GM19328 (cell line): ENCODE data around the gene OTP.

Experiments used
- ATAC-seq: cut with Tn5 transposase; IDR thresholded peaks from one replicate; pipeline ENCODE4 v1.9.1; 2021; ENCODE audit warnings: mild to moderate bottlenecking, moderate library complexity; ENCODE audit not compliant: unreplicated experiment

The OTP gene

GRCh38 chr5:77637998-77638762 lies at the start of gene OTP:
OTP (minus strand) TSS chr5:77638713; CDS start chr5:77638549, 164 bp downstream.
- no peak for ATAC-seq

DNA sequence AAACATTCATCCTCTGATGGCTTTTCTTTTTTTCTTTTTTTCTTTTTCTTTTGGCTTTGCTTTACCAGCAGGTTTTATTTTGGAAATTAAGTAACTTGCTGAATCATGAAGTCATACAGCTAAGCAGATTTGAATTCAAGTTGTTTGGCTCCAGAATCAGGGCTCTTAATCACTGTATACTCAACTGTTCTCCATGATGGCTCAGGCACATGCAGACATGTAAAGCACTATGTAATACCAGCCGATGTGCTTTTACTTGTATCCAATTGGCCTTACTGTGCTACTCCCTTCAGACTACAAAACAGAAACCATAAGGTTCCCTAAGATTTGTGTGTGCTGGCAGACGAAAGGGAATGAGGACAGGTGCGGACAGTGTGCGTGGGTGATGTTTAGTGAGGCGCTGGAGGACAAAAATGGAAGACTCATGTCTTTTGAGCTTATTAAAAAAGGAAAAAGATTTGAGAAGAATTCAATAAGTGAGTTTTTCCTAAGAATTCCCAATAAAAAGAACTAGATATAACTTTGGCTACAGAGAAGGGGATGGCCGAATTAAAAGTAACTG lies 44.7 kb upstream of the OTP start:
- no peak for ATAC-seq

- ATAC-seq: no peak
Observed at GRCh38 chr5:77670526-77670925, 32.0 kb upstream of the OTP start.

DNA sequence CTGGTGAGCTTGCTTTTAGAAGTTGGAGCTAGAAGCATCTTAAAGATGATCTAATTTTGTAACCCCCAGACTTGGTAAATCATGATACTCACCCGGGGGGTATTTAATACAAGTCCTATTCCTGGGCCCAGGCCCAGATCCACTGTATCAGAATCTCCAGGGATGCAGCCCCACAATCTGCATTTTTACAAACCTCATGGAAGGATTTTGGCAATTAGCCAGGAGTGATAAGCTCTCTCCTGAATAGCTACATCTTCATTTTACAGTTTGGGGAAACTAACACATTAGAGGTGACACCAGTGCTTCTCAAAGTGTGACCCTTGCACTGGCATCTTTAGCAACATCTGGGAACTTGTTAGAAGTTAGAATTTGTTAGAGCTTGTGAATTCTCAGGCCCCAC lies 31.2 kb upstream of the OTP start:
- no peak for ATAC-seq

- ATAC-seq: no peak
Observed at GRCh38 chr5:77663090-77663863, 24.8 kb upstream of the OTP start.

DNA sequence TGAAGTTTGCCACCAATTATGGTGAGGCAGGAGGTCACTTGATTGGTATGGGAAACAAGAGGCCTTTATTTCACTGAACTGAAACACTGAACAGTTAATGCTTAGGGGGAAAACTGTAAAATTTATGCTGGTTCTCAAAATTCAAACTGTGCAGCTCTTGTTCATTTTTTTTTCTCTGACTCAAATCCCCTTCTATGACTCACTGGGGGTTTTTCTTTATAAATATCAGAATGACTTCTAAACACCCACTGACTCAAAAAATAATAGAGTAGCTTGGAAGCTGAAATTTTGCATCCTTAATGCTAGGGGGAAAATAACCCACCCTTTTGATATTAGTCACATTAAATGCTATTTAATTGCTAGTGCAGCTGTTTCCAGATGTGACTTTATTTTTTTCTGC lies 24.1 kb upstream of the OTP start:
- no peak for ATAC-seq

DNA sequence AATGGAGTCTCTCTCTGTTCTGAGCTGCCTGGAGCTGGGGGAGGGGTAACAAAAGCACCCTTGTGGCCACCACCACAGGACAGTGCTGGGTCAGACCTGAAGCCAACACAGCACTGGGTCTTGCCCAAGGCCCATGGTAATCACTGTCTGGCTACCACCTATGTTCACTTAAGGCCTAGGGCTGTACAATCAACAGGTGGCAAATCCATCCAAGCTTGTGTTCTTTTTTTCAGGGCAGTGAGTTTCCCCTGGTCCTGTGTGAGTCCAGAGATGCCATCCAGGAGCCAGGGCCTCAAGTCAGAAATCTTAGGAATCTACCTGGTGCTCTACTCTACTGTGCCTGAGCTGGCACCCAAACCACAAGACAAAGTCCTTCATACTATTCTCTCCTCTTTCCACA lies 20.1 kb upstream of the OTP start:
- ATAC-seq: no peak

GRCh38 chr5:77651343-77651742 lies 12.8 kb upstream of the OTP start:
- ATAC-seq: no peak

DNA sequence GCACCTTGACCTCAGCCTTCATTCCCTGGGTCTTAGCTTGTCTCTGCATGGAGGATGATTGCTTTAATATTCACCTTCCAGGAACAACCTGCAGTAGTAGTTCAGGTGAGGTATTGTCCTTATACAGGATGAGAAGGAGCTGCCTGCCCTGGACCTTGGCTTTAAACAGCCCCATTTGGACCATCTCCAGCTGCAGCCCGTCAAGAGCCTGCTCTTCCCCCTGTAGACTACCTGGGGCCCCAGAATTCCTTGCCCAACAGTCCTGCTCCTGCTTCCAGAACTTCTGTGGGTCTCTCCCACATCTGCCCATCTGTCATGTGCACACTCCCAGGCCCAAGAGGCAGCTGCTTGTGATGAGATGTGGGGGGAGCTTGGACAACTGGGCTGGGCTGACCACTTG lies 12.2 kb upstream of the OTP start:
- ATAC-seq: no peak

DNA sequence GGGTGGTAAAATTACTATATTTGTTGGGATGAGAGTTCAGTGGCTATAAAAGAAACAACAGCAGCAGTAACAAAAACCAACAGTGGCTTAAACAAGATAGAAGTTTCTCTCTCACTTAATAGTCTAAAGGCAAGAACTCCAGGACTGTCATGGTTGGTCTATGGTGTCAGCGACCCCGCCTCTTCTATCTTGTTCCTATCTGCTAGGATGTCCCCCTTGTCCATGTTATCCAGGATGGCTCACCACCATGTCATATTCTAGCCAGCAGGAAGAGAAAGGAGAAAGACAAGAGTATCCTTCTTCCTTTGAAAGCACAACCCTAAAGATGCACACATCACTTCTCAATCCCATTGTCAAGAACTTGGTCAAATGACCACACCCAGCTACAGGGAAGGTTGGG lies 11.3 kb upstream of the OTP start:
- ATAC-seq: no peak

GRCh38 chr5:77645995-77646639 lies 7.6 kb upstream of the OTP start:
- no peak for ATAC-seq

DNA sequence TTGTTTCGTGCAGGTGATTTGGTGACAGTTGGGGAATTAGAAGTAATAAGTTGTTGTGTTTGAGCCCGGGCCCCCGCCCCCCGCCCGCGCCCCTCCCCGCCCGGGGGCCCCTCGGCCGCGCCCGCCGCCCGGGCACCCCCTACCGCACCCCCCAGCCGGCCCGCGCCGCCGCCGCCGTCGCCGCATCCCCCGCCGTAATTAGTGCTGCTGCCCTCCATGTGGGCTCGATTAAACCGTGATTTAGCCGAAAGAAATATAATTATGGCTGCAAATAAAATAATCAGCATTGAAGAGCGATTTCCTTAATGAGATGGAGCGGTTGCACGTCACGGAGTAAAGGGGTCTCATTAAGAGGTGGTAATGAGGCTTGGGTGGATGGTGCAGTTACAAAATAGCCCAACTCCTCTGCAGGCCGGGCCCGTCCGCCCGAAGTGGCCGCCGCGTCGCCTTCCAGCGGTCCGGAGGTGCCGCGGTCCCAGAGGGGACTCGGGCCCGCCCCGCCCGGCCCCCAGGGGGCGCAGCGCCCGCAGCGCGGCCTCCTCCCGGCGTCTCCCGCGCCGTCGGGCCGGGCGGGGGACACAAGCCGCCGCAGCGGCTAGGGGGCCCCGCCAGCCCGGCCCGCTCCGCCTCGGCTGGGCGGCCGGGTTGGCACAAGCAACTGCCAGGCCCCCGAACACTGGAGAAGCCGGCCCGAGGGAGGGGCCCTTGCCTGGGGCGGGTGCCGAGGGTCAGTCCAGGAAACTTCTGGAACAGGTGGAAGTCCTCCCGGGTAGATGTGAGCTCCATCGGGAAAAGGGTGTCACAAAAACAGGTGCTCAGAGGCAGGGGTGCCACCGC lies 6.9 kb upstream of the OTP start:
- no peak for ATAC-seq

DNA sequence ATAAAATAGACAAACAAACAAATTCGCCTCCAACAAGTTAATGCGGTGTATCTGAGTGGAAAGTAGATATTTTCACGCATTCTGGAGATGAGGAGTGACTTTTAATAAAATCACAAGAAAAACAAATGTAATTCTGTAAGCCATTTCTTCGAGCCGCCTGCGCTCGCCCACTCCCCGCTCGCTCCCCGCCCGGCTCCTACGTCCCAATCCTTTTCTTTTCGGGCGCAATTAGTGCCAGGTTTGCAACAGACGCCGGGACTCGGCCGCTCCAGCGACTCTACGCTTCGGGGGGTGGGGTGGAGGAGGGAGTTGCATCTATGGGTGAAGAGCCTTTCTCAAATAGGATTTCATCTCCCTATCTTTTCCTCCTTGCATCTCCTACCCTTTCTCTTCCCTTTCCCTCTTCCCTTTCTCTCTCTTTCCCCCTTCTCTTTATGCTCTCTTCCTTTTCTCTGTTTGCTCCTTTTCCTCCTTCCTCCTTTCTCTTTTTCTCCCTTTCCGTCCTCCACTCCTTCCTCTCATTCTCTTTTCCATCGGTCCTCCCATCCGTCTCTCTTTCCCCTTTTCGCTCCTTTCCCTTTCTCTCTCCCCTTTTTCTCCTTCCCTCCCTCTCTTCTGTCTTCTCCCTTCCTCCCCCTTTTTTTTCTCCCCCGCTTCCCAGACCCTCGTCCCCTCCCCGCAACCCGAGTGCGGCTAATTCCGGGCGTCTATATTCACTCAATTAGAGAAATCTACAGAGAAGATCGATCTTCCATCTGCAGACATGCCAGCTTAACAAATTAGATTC lies 6.1 kb upstream of the OTP start:
- ATAC-seq: no peak

GRCh38 chr5:77643654-77644370 lies 5.3 kb upstream of the OTP start:
- ATAC-seq: no peak

GRCh38 chr5:77642738-77643653 lies 4.5 kb upstream of the OTP start:
- no peak for ATAC-seq

GRCh38 chr5:77641963-77642737 lies 3.6 kb upstream of the OTP start:
- no peak for ATAC-seq

- ATAC-seq: no peak
Observed at GRCh38 chr5:77641397-77641943, 3.0 kb upstream of the OTP start.
